GM21786 (cell line): Measurements from ENCODE around the gene KREMEN1.

Source experiments
- ATAC-seq: cut with Tn5 transposase; IDR thresholded peaks from one replicate; pipeline ENCODE4 v1.9.1; 2021; ENCODE audit not compliant: unreplicated experiment

Gene KREMEN1

DNA sequence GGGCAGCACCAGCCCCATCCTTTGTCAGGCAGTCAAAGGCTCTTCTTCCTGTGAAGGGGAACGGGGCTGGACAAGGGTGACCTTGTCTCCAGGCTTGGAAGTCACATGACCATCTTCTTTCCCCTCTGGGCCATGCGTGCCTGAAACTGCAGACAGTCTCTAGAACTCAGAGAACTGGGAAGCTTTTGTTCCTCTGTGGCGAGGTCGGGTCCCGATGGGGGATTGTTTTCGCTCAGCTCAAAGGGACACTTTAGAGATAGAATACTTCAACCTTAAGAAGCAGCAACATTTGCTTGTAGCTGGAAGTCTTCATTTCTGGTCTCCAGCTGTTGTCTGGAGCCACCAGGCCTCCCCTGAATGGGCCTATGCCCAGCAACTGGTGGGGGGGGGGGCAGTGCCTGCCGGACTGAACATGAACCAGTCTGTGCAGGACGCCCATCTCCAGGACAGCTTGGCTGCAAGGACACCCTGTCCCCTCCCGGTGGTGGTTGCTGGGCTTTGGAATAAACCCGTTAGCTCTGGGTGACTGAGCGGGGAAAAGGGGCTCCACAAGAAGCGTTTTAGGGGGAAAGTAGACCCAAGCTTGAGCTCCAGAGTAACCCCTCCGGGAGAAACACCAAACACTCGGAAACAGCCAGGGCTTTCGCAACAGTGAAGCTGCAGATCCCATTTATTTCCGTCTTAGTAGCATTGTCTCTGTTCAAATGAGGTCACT lies 77.2 kb downstream of the KREMEN1 start:
- no peak for ATAC-seq

DNA sequence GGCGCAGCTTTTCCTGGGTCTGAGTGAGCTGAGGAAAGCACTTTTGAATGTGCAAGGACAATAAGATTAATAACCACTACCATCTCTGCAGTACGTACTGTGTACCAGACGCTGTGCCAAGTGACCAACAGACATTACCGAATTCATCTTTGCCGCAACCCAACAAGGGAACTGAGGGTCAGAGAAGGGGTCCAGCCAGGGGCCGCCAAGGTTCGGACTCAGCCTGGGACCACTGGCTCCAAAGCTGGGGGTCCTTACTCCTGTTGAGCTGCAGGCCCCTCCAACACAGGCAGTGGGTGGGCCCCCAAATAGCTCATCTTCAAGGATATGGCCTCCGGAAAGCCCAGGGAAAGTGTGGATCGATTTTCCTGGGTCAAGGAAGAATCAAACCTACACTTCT lies 77.9 kb downstream of the KREMEN1 start:
- ATAC-seq = no peak

DNA sequence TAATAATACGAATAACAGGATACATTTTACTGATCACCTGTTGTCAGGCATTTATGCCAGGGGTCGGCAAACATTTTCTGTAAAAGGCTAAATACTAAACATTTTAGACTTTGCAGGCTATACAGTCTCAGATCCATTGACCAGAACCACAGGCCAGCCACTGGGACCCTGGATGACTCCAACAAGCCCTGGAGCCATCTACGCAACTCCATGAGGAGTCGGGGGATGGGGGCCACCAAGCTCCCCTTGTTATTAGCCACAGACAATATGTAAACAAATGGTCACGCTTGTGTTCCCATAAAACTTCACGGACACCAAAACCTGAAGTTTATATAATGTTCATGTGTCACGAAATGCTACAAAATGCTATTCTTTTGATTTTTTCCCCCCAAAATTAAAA lies 78.5 kb downstream of the KREMEN1 start:
- no peak for ATAC-seq

DNA sequence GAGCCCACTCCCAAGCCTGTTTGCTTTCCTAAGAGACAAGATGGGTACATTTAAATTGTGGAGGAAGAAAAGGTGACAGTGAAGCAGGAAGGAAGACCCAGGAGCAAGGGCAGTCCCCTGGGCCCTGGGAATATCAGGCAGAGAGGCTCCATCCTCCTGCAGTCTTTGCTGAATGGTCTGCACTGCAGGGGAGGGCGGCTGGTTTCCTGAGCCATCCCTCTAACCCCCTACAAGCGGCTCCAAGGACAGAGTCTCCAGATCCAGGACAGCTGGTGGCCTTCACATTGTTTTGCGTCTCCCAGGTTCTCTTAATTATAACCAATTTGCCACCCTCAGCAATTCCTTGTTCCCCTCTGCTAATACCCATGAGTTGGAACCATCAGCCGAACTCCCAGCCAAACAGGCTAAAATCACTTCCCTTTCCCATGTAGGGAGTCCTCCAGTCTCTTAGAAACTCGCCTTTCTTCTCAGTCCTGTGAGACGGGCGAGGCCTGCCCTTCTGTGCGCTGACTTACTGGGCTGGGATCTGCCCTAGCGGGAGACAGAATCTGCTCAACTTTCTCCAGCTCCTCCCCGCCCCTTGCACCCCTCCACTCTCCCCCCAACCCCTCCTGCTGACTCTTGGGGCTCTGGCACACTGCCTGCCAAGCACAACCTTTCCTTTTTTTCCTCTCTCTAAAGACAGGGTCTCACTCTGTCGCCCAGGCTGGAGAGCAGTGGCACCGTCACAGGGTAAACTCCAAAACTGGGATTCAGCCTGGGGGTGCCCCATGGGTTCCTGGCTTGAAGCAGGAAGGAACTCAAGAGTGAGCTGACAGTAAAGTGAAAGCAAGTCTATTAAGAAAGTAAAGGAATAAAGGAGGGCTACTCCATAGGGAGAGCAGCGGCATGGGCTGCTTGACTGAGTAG lies 79.5 kb downstream of the KREMEN1 start:
- ATAC-seq = no peak

DNA sequence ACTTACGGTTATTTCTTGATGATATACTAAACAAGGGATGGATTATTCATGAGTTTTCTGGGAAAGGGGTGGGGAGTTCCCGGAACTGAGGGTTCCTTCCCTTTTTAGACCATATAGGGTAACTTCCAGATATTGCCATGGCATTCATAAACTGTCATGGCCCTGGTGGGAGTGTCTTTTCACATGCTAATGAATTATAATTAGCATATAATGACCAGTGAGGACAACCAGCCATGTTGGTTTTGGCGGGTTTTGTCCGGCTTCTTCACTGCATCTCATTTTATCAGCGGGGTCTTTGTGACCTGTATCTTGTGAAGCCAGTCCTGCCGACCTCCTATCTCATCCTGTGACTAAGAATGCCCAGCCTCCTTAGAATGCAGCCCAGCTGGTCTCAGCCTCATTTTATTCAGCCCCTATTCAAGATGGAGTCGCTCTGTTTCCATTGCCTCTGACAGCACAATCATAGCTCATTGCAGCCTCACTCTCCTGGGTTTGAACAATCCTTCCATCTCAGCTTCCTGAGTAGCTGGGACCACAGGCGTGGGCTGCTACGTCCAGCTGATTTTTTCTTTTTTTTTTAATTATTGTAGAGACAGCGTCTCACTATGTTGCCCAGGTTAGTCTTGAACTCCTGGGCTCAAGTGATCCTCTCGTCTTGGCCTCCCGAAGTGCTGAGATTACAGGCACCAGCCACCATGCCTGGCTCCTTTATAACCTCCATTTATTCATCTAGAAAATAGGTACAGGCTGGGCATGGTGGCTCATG lies 80.3 kb downstream of the KREMEN1 start:
- ATAC-seq = no peak

DNA sequence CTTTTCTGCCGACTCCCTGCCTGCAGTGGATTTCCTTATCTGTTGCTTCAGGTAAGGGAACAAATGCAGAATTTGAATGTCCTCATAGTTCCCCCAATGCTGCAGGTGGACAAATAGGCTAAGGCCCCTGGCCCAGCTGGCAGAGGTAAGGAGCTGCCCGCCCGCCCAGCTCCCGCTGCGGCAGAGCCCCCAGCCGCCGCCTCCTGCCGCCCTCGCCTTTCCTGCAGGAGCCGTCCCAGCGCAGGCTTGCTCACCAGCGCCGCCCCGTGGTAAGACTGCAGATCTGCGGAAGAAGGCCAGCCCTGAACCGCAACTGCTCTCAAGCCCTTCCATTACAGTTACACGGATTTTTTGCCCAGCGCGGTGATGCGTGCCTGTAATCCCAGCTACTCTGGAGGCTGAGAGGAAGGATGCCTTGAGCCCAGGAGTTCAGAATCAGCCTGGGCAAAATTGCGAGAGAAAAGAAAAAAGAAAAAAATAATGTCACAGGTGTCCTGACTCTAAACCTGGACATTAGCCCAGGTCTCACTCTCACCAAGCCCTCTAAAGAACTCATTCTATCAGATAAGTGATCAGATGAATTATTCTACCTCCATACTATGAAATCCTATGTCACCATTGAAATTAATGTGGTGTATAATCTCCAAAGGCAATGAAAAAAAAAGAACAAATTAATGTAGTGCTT lies 81.7 kb downstream of the KREMEN1 start:
- ATAC-seq = no peak

DNA sequence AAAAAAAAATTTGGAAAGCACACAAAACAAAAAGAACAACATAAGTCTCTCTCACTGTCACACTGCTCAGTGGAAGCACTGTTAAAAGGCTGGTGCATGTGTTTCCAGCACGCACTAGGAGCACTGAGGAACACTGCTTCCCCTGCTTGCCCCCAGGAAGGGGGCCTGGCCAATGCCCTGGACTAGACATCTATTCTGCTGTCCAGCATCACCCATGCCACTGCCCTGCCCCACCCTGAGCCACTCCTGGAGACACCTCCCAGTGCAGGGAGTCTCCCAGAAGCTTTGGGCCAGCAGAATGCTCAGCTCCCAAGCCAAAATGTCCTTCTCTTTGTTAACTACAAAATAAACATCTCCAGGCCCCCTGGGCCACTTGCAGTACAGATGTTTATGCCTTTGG lies 83.1 kb downstream of the KREMEN1 start:
- ATAC-seq = no peak

DNA sequence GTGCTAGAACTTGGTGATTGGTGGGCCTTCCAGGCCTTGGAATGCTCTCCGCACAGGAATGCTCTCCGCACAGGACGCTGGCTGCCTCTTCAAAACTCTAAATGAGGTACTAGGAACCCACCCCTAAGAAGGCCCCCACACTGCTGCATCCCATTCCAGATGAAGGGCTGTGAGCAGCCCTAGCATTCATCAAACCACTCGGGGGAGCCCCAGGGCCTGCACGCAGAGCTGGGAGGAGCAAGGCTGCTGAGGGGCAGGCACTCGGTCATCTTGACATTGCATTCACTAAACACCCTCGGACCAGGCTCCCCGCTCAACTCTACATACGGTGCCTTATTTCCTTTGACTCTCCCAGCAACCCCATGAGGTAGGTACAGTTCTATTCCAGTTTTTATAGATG lies 83.7 kb downstream of the KREMEN1 start:
- no peak for ATAC-seq

DNA sequence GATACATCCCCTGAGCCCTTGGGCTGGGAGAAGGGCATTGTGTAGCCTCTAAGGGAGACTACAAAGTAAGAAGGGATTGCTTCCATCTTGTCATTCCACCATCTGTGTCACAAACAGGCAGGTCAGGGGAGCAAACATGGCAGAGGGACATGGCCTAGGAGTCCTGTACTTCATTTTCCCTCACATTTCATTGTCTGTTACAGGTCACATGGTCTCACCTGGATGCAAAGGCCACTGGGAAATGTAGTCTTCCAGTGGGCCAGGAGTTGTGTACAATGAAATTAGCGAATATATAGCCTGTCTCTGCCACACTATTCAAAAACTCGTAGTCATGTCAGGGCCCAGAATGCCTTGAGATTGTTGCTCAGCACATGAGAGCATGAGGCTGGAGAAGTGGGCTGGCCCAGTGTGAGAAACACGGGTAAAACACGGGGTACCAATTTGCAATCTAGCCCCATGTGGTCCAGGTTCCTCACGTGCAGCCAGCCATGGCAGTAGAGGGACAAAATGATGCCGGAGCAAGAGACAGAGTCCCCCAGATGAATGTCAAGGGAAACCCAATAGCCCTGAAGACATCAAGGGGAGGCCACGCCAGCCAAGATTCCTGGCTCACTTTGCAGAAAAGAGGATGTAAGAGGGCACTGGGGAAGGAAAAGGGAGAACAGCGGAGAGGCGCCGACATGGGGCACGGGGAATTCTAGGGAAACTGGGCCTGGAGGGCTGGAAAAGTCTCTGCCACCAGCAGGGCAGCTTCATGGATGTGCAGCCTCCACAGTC lies 85.1 kb downstream of the KREMEN1 start:
- ATAC-seq = no peak

DNA sequence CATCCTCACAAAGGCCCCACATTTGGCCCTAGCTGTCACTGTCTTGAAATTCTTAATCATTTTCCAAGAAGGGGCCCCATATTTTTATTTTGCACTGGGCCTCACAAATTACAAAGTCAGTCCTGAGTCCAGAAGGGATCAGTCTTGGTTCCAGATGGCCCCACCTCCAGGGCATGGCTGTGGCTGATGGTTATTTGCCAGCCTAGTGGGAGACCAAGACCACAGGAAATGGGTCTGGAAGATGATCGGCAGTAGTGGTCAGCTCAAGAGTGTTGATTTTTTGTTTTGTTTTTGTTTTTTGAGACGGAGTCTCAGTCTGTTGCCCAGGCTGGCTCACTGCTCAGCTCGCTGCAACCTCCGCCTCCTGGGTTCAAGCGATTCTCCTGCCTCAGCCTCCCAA lies 85.7 kb downstream of the KREMEN1 start:
- ATAC-seq = no peak

DNA sequence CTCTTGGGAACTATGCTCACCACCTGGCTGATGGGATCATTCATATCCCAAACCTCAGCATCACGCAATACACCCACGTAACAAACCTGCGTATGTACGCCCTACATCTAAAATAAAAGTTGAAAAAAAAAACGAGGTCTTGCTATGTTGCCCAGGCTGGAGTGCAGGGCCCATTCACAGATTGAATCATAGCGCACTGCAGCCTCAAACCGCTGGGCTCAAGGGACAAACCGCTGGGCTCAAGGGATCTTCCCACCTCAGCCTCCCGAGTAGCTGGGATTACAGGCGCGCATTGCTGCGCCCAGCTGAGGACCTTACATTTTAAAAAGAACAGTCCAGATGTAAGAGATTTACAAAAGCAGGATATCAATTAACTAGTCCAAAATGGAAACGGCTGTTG lies 91.0 kb downstream of the KREMEN1 start:
- ATAC-seq = no peak

DNA sequence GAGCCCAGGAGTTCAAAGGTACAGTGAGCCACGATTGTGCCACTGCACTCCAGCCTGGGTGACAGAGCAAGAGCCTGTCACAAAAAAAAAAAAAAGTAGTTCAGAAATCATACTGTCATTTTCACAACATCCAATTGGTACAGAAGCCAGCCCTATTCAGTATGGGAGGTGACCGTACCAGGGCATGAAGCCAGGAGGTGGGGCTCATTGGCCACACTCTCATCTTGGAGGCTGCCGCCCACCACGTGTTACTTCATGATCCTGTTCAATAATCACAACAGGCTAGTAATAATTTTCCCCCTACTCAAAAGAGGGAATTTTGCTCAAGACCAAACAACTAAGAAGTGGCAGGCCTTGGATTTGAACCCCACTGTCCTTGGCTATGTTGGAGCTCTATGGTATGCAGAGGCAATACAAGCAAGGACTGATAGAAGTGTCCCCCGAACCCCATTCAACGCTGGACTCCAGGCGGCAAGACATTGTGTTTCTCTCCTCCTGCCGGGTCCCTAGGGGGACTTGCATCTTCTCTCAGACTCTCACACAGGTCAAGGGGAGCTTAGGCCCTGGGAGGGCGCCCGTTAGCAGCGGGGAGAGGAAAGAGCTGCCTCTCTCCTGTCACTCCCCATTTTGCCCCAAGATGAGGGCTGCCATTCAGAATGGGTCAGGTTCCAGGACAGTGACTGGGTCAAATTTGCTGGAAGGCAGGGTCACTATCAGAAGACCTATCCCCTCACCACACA lies 92.7 kb downstream of the KREMEN1 start:
- no peak for ATAC-seq

DNA sequence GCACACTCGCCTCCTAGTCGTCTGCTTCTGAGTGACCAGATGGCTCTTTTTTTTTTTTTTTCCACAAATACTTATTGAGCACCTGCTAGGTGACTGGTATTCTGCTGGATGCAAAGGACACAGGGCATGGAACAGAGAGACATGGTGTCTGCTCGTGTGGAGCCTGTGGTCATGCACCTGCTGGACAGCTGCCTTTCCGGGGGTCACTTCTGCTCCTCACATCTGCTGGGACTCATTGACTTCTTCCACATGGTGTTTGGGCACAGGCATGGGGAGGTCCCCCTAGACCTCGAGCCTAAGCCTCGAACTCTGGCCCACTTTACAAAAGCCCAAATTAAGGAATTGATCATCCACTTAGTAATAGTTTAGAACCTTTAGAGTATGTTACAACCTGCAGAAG lies 93.3 kb downstream of the KREMEN1 start:
- no peak for ATAC-seq

DNA sequence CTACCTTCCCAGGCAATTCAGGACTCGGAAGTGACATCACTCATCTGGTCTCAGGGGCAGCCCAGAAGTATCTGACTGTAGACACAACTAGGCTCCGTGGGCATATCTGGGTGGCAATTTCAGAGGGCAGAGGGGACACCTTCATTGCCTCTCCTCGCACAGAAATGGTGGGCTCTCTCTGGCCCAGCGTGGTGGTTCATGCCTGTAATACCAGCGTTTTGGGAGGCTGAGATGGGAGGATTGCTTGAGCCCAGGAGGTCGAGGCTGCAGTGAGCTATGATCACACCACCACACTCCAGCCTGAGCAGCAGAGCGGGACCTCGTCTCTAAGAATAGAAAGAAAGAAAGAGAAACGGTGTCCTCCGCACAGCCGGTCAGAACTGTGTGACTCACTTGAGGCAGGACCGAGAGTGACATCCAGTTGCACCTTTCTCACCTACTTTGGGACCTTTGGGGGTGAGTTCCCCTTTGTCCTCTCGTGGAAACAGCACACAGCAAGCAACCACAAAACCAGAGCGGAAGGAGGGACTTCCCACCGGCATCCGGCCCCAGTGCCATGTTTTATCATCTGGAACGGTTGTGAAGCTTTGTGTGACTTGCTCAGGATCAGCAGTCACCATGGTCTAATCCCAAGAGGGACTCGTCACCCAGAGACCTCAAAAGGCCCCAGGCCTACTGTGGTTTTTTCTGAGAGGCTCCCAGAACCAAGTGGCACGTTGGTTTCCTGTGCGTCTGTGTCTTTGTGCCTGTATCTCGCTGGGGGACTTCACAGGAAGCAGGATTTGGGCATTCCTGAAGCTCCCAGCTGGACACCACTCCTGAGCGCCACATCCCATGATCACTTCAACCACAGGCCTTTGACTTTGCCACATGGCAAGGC lies 94.4 kb downstream of the KREMEN1 start:
- peak; percentile 92 for ATAC-seq

DNA sequence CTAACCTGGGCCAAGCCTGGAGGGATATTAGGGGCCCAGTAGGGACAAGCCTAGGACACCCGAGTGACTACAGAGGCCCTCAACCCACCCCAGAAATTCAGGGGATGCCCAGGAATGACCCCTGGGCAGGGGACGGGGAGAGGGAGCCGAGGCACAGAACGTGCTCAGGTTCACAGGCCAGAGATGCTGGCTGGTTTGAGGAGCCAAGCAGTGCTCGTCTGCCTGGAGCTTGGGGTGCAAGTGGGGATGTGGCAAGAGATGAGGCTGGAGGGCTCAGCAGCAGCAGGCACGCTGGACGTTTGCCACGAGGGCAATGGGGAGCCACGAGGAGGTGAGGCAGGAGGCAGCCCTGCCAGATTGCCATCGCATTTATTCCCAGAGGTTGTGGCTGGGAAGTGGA lies 98.9 kb downstream of the KREMEN1 start:
- ATAC-seq = no peak

DNA sequence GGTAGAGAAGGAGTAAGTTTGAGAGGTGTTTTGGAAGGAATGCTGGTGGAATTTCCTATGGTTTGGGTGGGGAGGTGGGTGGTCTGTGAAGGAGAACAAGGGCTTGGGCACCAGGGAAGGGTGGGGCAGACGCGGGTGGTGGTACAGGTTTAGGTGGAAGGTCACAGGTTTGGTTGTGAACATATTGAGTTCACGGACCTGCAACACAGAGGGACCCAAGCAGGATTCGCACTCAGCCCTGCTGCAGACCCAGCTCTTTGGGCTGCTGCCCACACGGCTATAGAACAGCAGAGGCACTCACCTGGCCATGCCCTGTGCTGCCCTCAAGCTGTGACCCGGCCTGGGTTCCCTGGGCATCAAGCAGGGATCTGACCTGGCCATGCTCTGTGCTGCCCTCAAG lies 99.4 kb downstream of the KREMEN1 start:
- ATAC-seq = no peak

DNA sequence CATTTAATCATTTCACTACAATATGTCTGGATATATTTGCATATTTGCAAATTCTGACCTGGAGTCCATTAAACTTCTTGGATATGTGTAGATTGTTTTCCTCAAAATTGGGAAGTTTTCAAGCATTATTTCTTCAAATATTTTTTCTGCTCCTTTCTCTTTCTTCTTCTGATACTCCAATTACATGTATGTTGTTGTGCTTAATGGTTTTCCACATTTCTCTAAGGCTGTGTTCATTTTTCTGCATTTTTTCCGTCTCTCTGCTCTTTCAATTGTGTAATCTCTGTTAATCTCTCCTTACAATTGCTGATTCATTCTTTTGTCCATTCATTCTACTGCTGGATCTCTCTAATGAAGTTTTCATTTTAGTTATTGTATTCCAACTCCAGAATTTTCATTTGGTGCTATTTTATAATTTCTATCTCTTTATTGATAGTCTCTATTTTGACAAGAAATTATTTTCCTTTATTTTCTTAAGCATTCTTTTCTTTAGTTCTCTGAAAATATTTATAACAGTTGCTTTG lies 102.5 kb downstream of the KREMEN1 start:
- ATAC-seq = no peak
